ENCODE data around the gene HSPA4. TPM values are rescaled to one million over a fixed set of nuclear protein-coding genes. Genes with fewer than 3 reads are reported as not detected.
"Not testable (repeated sequence)": the region's sequence is repeated elsewhere in the genome, so short reads cannot be mapped to it uniquely, and the experiment has no call there.

Gene HSPA4
- polyA plus RNA-seq, 4 donors, result 30.9 to 67.1 (median 41.1) TPM

GRCh38 chr5:133129289-133129688 is 77.5 kb downstream of the HSPA4 start:
- Histone ChIP-seq H3K27ac (ENCODE audit: low read depth in 1 of 3, low read length in 2 of 3) (no peak overlapping the region), H3K27me3 (ENCODE audit: control insufficient read depth in 3 of 3, insufficient read depth in 3 of 3, low read length in 3 of 3) (no peaks in the 10 kb centered on the region), H3K4me1 (ENCODE audit: control insufficient read depth in 3 of 3, insufficient read depth in 2 of 3, low read depth in 1 of 3, low read length in 2 of 3) (no peaks in the 10 kb centered on the region), H3K36me3 (ENCODE audit: control insufficient read depth in 3 of 3, insufficient read depth in 2 of 3, low read depth in 1 of 3, low read length in 3 of 3) (no peaks in the 10 kb centered on the region), H3K9me3 (ENCODE audit: control insufficient read depth in 2 of 2, insufficient read depth in 1 of 2, low read depth in 1 of 2, low read length in 1 of 2) (no peaks in the 10 kb centered on the region), H3K4me3 (ENCODE audit: low read depth in 1 of 3, low read length in 3 of 3) (no peak overlapping the region)
- no peak for FAIRE-seq
- WGBS, 3 donors, result 58 to 79% (median 71%) methylated on average over 6 of the region's 6 CpGs
- no peak for DNase-seq

- 59 to 69% (median 62%) methylated on average over 3 of the region's 3 CpGs for WGBS, 3 donors
These were observed 78.1 kb downstream of the HSPA4 start for GRCh38 chr5:133129950-133130349.

DNA sequence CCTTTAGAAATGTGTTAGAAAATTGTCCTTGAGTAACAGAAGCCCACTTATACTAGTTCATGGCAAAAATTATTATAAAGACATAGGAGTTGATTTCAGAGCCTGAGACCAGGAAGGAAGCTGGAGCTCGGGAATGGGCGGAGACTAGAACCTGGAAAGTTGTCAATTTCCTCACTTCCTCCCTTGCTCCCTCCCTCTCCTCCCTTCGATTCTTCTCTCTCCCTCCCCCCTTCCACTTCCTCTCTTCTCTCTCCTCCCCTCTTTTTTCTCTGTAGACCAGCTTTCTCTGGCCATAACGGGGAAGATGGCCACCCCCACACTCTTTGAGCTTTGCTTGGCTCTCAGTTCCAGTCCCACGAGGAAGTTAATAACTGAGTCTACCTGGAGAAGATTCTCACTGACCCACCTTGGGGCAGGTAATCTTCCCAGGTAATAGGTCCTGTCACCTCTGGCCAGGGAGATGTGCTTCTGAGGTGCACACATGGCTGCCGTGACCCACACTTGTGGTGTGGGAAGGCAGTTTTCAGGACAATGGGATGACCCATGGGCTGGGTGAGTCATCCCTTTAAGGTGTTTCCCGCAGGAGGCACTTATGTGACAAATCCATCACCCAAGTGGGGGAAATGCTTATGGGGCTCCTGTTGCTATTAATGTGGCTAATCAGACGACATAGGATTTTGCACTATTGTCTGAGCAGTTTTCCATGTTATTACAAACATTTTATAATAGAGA is 78.7 kb downstream of the HSPA4 start:
- no peaks in the 10 kb centered on the region for H3K4me1 ChIP-seq (ENCODE audit: control insufficient read depth in 3 of 3, insufficient read depth in 2 of 3, low read depth in 1 of 3, low read length in 2 of 3)
- WGBS, 3 donors, result 54 to 58% (median 56%) methylated on average over 8 of the region's 8 CpGs
- FAIRE-seq, result no peak
- no peak for DNase-seq
- H3K27ac ChIP-seq (ENCODE audit: low read depth in 1 of 3, low read length in 2 of 3), result no peak overlapping the region
- H3K36me3 ChIP-seq (ENCODE audit: control insufficient read depth in 3 of 3, insufficient read depth in 2 of 3, low read depth in 1 of 3, low read length in 3 of 3), result no peaks in the 10 kb centered on the region
- no peaks in the 10 kb centered on the region for H3K9me3 ChIP-seq (ENCODE audit: control insufficient read depth in 2 of 2, insufficient read depth in 1 of 2, low read depth in 1 of 2, low read length in 1 of 2)
- H3K27me3 ChIP-seq (ENCODE audit: control insufficient read depth in 3 of 3, insufficient read depth in 3 of 3, low read length in 3 of 3), result no peaks in the 10 kb centered on the region
- no peak overlapping the region for H3K4me3 ChIP-seq (ENCODE audit: low read depth in 1 of 3, low read length in 3 of 3)

More at GRCh38 chr5:133129950-133130349, 78.1 kb downstream of the HSPA4 start:
- no peaks in the 10 kb centered on the region for H3K27me3 ChIP-seq (ENCODE audit: control insufficient read depth in 3 of 3, insufficient read depth in 3 of 3, low read length in 3 of 3)
- DNase-seq (no peak), FAIRE-seq (no peak)
- no peak overlapping the region for H3K27ac ChIP-seq (ENCODE audit: low read depth in 1 of 3, low read length in 2 of 3)
- H3K4me1 ChIP-seq (ENCODE audit: control insufficient read depth in 3 of 3, insufficient read depth in 2 of 3, low read depth in 1 of 3, low read length in 2 of 3), result no peaks in the 10 kb centered on the region
- H3K36me3 ChIP-seq (ENCODE audit: control insufficient read depth in 3 of 3, insufficient read depth in 2 of 3, low read depth in 1 of 3, low read length in 3 of 3), result no peaks in the 10 kb centered on the region
- no peak overlapping the region for H3K4me3 ChIP-seq (ENCODE audit: low read depth in 1 of 3, low read length in 3 of 3)
- no peaks in the 10 kb centered on the region for H3K9me3 ChIP-seq (ENCODE audit: control insufficient read depth in 2 of 2, insufficient read depth in 1 of 2, low read depth in 1 of 2, low read length in 1 of 2)

GRCh38 chr5:133132717-133133116 is 80.9 kb downstream of the HSPA4 start:
- WGBS, 3 donors, result 70 to 80% (median 74%) methylated on average over 2 of the region's 2 CpGs
- no peak for FAIRE-seq
- H3K27me3 ChIP-seq (ENCODE audit: control insufficient read depth in 3 of 3, insufficient read depth in 3 of 3, low read length in 3 of 3), result no peaks in the 10 kb centered on the region

DNA sequence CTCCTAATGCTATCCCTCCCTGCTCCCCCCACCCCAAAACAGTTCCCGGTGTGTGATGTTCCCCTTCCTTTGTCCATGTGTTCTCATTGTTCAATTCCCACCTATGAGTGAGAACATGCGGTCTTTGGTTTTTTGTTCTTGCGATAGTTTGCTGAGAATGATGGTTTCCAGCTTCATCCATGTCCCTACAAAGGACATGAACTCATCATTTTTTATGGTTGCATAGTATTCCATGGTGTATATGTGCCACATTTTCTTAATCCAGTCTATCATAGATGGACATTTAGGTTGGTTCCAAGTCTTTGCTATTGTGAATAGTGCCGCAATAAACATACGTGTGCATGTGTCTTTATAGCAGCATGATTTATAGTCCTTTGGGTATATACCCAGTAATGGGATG is 81.4 kb downstream of the HSPA4 start:
- FAIRE-seq; H3K36me3 ChIP-seq (ENCODE audit: control insufficient read depth in 3 of 3, insufficient read depth in 2 of 3, low read depth in 1 of 3, low read length in 3 of 3); H3K27me3 ChIP-seq (ENCODE audit: control insufficient read depth in 3 of 3, insufficient read depth in 3 of 3, low read length in 3 of 3); DNase-seq; H3K27ac ChIP-seq (ENCODE audit: low read depth in 1 of 3, low read length in 2 of 3); H3K9me3 ChIP-seq (ENCODE audit: control insufficient read depth in 2 of 2, insufficient read depth in 1 of 2, low read depth in 1 of 2, low read length in 1 of 2); H3K4me3 ChIP-seq (ENCODE audit: low read depth in 1 of 3, low read length in 3 of 3); H3K4me1 ChIP-seq (ENCODE audit: control insufficient read depth in 3 of 3, insufficient read depth in 2 of 3, low read depth in 1 of 3, low read length in 2 of 3): not testable (repeated sequence)
- WGBS, 3 donors, result 95 to 96% (median 96%) methylated on average over 3 of the region's 5 CpGs

More at GRCh38 chr5:133132717-133133116, 80.9 kb downstream of the HSPA4 start:
- Histone ChIP-seq H3K4me3 (ENCODE audit: low read depth in 1 of 3, low read length in 3 of 3) (no peak overlapping the region), H3K9me3 (ENCODE audit: control insufficient read depth in 2 of 2, insufficient read depth in 1 of 2, low read depth in 1 of 2, low read length in 1 of 2) (no peaks in the 10 kb centered on the region), H3K4me1 (ENCODE audit: control insufficient read depth in 3 of 3, insufficient read depth in 2 of 3, low read depth in 1 of 3, low read length in 2 of 3) (no peaks in the 10 kb centered on the region), H3K36me3 (ENCODE audit: control insufficient read depth in 3 of 3, insufficient read depth in 2 of 3, low read depth in 1 of 3, low read length in 3 of 3) (no peaks in the 10 kb centered on the region), H3K27ac (ENCODE audit: low read depth in 1 of 3, low read length in 2 of 3) (no peak overlapping the region)
- DNase-seq, result no peak

- not testable (repeated sequence) for H3K4me1 ChIP-seq (ENCODE audit: control insufficient read depth in 3 of 3, insufficient read depth in 2 of 3, low read depth in 1 of 3, low read length in 2 of 3); DNase-seq; H3K27ac ChIP-seq (ENCODE audit: low read depth in 1 of 3, low read length in 2 of 3); H3K27me3 ChIP-seq (ENCODE audit: control insufficient read depth in 3 of 3, insufficient read depth in 3 of 3, low read length in 3 of 3); H3K36me3 ChIP-seq (ENCODE audit: control insufficient read depth in 3 of 3, insufficient read depth in 2 of 3, low read depth in 1 of 3, low read length in 3 of 3); H3K4me3 ChIP-seq (ENCODE audit: low read depth in 1 of 3, low read length in 3 of 3); H3K9me3 ChIP-seq (ENCODE audit: control insufficient read depth in 2 of 2, insufficient read depth in 1 of 2, low read depth in 1 of 2, low read length in 1 of 2); FAIRE-seq
- WGBS, 3 donors, result 37 to 60% (median 59%) methylated on average over 1 to 2 of the region's 2 CpGs
These were observed 85.1 kb downstream of the HSPA4 start for GRCh38 chr5:133136890-133137289.

GRCh38 chr5:133140311-133140710 is 88.5 kb downstream of the HSPA4 start:
- Histone ChIP-seq H3K36me3 (ENCODE audit: control insufficient read depth in 3 of 3, insufficient read depth in 2 of 3, low read depth in 1 of 3, low read length in 3 of 3) (no peaks in the 10 kb centered on the region), H3K4me3 (ENCODE audit: low read depth in 1 of 3, low read length in 3 of 3) (no peak overlapping the region), H3K27ac (ENCODE audit: low read depth in 1 of 3, low read length in 2 of 3) (no peak overlapping the region), H3K27me3 (ENCODE audit: control insufficient read depth in 3 of 3, insufficient read depth in 3 of 3, low read length in 3 of 3) (peaks cover 0 to 3% (median 0%) of the 10 kb centered on the region in 3 donors), H3K4me1 (ENCODE audit: control insufficient read depth in 3 of 3, insufficient read depth in 2 of 3, low read depth in 1 of 3, low read length in 2 of 3) (no peaks in the 10 kb centered on the region), H3K9me3 (ENCODE audit: control insufficient read depth in 2 of 2, insufficient read depth in 1 of 2, low read depth in 1 of 2, low read length in 1 of 2) (peaks cover 0 to 4% of the 10 kb centered on the region in 2 donors)
- DNase-seq (no peak), FAIRE-seq (no peak)
- WGBS, 3 donors, result 81 to 89% (median 89%) methylated on average over 7 of the region's 7 CpGs

DNA sequence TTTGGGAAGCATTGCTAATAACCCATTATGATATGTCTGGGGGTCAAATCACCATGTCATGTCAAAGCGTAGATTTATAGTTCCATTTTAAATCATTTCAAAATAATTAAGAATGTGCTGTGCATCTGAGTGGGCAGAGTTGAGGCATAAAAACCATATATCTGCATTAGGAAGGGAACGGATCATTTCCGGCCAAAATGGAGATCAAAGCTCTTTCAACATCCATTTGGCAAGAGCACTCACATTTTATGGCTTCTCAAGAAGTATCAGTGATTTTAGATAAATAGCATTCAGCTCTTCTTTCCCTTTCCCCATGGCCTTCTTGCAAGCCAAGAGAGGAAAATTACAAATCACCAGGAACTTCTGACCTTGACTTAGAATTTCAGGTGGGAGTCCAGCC is 89.9 kb downstream of the HSPA4 start:
- no peak overlapping the region for H3K4me3 ChIP-seq (ENCODE audit: low read depth in 1 of 3, low read length in 3 of 3)
- DNase-seq (no peak), FAIRE-seq (no peak)
- H3K4me1 ChIP-seq (ENCODE audit: control insufficient read depth in 3 of 3, insufficient read depth in 2 of 3, low read depth in 1 of 3, low read length in 2 of 3), result no peaks in the 10 kb centered on the region
- peaks cover 0 to 3% (median 0%) of the 10 kb centered on the region in 3 donors for H3K27me3 ChIP-seq (ENCODE audit: control insufficient read depth in 3 of 3, insufficient read depth in 3 of 3, low read length in 3 of 3)
- 37 to 70% (median 53%) methylated on average over 3 of the region's 3 CpGs for WGBS, 3 donors
- H3K36me3 ChIP-seq (ENCODE audit: control insufficient read depth in 3 of 3, insufficient read depth in 2 of 3, low read depth in 1 of 3, low read length in 3 of 3), result no peaks in the 10 kb centered on the region
- H3K27ac ChIP-seq (ENCODE audit: low read depth in 1 of 3, low read length in 2 of 3), result no peak overlapping the region
- peaks cover 0 to 4% of the 10 kb centered on the region in 2 donors for H3K9me3 ChIP-seq (ENCODE audit: control insufficient read depth in 2 of 2, insufficient read depth in 1 of 2, low read depth in 1 of 2, low read length in 1 of 2)

DNA sequence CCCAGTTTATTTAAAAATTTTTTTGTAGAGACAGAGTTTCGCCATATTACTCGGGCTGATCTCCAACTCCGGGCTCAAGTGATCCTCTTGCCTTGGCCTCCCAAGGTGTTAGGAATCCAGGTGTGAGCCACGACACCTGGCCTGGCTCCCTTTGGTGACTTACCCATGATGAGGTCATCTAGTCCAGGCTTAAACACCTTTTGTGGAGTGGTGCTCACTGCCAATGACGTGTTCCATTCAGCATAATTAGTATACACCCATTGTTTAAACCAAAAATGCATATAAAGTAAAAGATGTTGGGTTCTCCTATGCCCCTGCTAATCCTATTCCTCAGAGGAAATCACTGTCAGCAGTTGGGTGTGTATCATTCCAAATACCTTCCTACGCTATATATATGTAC is 91.0 kb downstream of the HSPA4 start:
- Histone ChIP-seq H3K27me3 (ENCODE audit: control insufficient read depth in 3 of 3, insufficient read depth in 3 of 3, low read length in 3 of 3) (peaks cover 0 to 3% (median 0%) of the 10 kb centered on the region in 3 donors), H3K9me3 (ENCODE audit: control insufficient read depth in 2 of 2, insufficient read depth in 1 of 2, low read depth in 1 of 2, low read length in 1 of 2) (peaks cover 0 to 4% of the 10 kb centered on the region in 2 donors), H3K4me1 (ENCODE audit: control insufficient read depth in 3 of 3, insufficient read depth in 2 of 3, low read depth in 1 of 3, low read length in 2 of 3) (no peaks in the 10 kb centered on the region), H3K36me3 (ENCODE audit: control insufficient read depth in 3 of 3, insufficient read depth in 2 of 3, low read depth in 1 of 3, low read length in 3 of 3) (no peaks in the 10 kb centered on the region), H3K4me3 (ENCODE audit: low read depth in 1 of 3, low read length in 3 of 3) (no peak overlapping the region), H3K27ac (ENCODE audit: low read depth in 1 of 3, low read length in 2 of 3) (no peak overlapping the region)
- no peak for FAIRE-seq
- 78 to 88% (median 81%) methylated on average over 6 of the region's 6 CpGs for WGBS, 3 donors
- no peak for DNase-seq

All from small intestine (tissue), 7 donors.